NOMO-1 treated with dmso at 0.1 percent for 144 hours (cell line): ENCODE data around the gene ABCD3.
"Not testable (repeated sequence)": the region's sequence is repeated elsewhere in the genome, so short reads cannot be mapped to it uniquely, and the experiment has no call there.

Experiments used
- DNase-seq: peaks from one replicate; lab custom pipeline; 2025; ENCODE audit not compliant: unreplicated experiment; lab: John Stamatoyannopoulos, UW

Gene ABCD3

GRCh38 chr1:94413311-94413710 is 4.9 kb upstream of the ABCD3 start:
- no peak for DNase-seq

GRCh38 chr1:94416901-94417727 is 1.1 kb upstream of the ABCD3 start:
- no peak for DNase-seq

- no peak for DNase-seq
Observed at GRCh38 chr1:94417728-94417977, 536 bp upstream of the ABCD3 start.

DNA sequence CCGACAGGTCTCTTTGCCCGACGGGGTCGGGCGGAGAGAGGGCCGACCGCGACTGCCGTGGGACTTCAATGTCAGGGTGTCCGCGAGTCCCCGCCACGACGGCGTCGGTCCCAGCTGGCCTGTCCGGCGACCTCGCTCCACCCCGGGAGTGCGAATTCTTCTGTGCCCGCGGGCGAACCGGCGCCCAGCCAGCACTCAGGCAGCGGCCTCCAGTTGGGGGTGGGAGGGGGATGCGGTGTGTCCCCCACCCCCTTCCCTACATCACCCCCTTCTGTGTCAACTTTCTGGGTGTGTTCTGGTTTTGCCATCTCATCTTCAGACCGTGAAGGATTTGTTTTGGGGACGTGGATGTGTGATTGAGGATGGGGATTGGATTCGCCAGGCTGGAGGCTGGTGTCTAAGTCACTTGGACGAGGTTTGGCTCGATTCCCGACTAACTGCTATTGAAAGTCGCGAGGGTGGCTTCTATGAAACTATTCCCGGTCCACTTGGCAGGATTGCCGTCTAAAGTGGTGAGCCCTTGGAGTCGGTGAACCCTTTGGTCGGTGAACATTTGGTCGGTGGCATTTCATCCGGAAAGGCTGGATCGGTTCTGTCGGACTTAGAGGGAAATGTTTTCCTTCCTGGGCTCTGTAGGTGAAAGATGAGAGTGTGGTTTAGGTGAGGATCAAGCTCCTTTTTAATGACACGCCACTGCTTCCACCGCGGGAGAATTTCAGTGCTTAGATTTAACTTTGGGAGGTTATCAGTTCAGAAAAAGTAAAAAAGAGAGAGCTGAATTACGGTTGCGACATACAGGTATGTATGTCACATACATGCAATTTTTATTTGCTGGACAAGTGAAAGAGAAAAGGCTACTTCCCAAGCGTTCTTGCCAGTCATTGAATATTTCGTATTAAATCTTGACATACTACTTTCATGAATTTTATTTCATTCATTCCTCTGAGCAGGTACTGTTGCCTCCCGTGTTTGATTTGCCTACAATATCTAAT is 771 bp downstream of the ABCD3 start:
- no peak for DNase-seq

- no peak for DNase-seq
Observed at GRCh38 chr1:94422115-94422820, 4.1 kb downstream of the ABCD3 start.

GRCh38 chr1:94425821-94426484 is 7.8 kb downstream of the ABCD3 start:
- no peak for DNase-seq

- DNase-seq = not testable (repeated sequence)
Observed at GRCh38 chr1:94426485-94426870, 8.3 kb downstream of the ABCD3 start.

DNA sequence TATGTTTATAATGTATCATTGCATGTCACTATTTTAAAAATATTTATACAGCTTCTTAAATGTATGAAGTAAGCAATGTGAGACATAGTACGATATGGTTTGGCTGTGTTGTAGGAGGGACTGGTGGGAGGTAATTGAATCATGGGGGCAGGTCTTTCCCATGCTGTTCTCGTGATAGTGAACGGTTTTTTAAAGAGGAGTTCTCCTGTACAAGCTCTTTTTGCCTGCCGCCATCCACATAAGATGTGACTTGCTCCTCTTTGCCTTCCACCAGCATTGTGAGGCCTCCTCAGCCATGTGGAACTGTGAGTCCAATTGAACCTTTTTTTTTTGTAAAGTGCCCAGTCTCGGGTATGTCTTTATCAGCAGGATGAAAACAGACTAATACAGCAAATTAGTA is 10.3 kb downstream of the ABCD3 start:
- no peak for DNase-seq

DNA sequence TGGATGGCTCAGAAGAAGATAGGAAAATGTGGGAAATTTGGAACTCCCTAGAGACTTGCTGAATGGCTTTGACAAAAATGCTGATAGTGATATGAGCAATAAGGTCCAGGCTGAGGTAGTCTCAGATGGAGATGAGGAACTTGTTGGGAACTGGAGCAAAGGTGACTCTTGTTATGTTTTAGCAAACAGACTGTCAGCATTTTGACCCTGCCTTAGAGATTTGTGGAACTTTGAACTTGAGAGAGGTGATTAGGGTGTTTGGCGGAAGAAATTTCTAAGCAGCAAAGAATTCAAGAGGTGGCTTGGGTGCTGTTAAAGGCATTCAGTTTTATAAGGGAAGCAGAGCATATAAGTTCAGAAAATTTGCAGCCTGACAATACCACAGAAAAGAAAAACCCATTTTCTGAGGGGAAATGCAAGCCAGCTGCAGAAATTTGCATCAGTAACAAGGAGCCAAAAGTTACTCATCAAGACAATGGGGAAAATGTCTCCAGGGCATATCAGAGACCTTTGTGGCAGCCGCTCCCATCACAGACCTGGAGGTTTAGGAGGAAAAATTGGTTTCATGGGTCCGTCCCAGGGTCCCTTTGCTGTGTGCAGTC is 10.8 kb downstream of the ABCD3 start:
- not testable (repeated sequence) for DNase-seq

DNA sequence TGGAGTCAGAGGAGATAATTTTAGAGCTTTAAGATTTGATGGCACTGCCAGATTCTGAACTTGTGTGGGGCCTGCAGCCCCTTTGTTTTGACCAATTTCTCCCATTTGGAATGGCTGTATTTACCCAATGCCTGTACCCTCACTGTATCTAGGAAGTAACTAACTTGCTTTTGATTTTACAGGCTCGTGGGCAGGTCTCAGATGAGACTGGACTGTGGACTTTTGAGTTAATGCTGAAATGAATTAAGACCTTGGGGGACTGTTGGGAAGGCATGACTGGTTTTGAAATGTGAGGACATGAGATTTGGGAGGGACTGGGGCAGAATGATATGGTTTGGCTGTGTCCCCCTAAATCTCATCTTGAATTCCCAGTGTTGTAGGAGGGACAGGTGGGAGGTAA is 11.9 kb downstream of the ABCD3 start:
- not testable (repeated sequence) for DNase-seq

GRCh38 chr1:94433866-94434265 is 15.7 kb downstream of the ABCD3 start:
- DNase-seq = no peak

- DNase-seq = no peak
Observed at GRCh38 chr1:94434365-94435045, 16.3 kb downstream of the ABCD3 start.

- DNase-seq = no peak
Observed at GRCh38 chr1:94438692-94439276, 20.6 kb downstream of the ABCD3 start.

- no peak for DNase-seq
Observed at GRCh38 chr1:94440088-94440487, 21.9 kb downstream of the ABCD3 start.

GRCh38 chr1:94443067-94443466 is 24.9 kb downstream of the ABCD3 start:
- not testable (repeated sequence) for DNase-seq

DNA sequence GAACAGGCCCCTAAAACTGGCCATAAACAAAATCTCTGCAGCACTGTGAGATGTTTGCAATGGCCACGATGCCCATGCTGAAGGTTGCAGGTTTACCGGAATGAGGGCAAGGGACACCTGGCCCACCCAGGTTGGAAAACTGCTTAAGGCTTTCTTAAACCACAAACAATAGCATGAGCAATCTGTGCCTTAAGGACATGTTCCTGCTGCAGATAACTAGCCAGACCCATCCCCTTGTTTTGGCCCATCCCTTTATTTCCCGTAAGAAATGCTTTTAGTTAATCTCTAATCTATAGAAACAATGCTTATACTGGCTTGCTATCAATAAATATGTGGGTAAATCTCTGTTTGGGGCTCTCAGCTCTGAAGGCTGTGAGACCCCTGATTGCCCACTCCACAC is 26.6 kb downstream of the ABCD3 start:
- not testable (repeated sequence) for DNase-seq

DNA sequence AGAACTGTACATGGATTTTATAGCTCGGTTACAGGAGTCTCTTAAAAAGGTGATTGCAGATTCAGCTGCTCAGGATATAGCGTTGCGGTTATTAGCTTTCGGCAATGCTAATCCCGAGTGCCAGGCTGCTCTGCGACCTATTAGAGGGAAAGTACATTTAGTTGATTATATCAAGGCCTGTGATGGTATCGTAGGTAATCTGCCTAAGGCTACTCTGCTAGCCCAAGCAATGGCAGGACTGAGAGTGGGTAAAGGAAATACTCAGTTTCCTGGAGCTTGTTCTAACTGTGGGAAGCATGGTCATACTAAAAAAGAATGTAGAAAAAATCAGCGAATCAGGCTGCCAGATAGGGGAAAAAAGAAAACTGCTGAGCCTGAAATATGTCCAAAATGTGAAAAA is 27.5 kb downstream of the ABCD3 start:
- not testable (repeated sequence) for DNase-seq

DNA sequence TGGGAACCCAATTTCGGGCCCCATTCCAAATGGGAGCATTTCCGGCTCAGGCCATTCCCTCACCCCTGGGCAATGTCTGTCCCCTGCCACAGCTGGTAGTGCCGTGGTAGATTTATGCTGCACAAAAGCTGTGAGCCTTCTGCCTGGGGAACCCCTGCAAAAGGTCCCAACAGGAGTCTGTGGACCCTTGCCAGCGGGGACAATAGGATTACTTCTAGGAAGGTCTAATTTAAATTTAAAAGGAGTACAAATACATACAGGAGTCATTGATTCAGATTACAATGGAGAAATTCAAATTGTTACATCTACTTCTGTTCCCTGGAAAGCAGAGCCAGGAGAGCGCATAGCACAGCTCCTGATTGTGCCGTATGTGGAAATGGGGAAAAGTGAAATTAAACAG is 28.0 kb downstream of the ABCD3 start:
- not testable (repeated sequence) for DNase-seq

DNA sequence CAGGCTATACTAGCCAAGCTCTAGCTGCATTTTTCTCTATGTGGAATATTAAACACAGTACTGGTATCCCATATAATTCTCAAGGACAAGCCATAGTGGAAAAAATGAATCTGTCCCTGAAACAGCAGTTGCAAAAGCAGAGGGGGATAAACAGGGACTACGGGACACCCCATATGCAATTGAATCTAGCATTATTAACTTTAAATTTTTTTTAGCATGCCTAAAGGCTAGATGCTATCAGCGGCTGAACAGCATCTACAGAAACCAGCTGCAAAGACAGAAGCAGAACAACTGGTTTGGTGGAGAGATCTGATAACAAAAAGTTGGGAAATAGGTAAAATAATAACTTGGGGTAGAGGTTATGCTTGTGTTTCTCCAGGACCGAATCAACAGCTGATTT is 30.6 kb downstream of the ABCD3 start:
- DNase-seq = not testable (repeated sequence)

GRCh38 chr1:94456736-94457135 is 38.5 kb downstream of the ABCD3 start:
- DNase-seq = no peak
